Measurements from ENCODE around the gene MSANTD2.

DNA sequence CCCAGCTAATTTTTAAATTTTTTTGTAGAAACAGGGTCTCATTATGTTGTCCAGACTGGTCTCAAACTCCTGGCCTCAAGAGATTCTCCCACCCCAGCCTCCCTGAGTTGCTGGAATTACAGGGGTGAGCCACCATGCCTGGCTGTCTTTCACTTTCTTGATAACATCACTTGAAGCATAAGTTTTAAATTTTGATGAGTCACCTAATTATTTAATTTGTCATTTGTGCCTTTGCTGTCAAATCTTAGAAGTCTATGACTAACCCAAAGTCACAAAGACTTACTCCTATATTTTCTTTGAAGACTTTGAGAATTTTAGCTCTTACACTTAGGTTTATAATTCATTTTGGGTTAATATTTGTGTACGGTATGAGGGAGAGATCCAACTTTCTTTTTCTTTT lies 14.5 kb upstream of the MSANTD2 start:
- TF ChIP-seq, protein P1, sequence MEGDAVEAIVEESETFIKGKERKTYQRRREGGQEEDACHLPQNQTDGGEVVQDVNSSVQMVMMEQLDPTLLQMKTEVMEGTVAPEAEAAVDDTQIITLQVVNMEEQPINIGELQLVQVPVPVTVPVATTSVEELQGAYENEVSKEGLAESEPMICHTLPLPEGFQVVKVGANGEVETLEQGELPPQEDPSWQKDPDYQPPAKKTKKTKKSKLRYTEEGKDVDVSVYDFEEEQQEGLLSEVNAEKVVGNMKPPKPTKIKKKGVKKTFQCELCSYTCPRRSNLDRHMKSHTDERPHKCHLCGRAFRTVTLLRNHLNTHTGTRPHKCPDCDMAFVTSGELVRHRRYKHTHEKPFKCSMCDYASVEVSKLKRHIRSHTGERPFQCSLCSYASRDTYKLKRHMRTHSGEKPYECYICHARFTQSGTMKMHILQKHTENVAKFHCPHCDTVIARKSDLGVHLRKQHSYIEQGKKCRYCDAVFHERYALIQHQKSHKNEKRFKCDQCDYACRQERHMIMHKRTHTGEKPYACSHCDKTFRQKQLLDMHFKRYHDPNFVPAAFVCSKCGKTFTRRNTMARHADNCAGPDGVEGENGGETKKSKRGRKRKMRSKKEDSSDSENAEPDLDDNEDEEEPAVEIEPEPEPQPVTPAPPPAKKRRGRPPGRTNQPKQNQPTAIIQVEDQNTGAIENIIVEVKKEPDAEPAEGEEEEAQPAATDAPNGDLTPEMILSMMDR (IDR thresholded peaks at IDR 0.05): no peak
- no peak for TF ChIP-seq POLR2A (IDR thresholded peaks at IDR 0.05)
